Nephron (organoid): ENCODE measurements around the gene CAPRIN1.
A peak's percentile ranks its signal among the peaks of the same experiment; 100 is the strongest.
"Not testable (repeated sequence)": the region's sequence is repeated elsewhere in the genome, so short reads cannot be mapped to it uniquely, and the experiment has no call there.

Experiments used
- H3K27ac Mint-ChIP-seq, 3 experiments: 2 replicates each; pipeline ENCODE4 v1.8.0; 2020; ENCODE audit warnings: mixed read lengths in 3 of 3, mild to moderate bottlenecking in 2 of 3, moderate library complexity in 1 of 3
- H3K27me3 Mint-ChIP-seq: 2 replicates; pipeline ENCODE4 v1.8.0; 2021; ENCODE audit warnings: low read depth, mild to moderate bottlenecking, moderate library complexity, mixed read lengths
- H3K36me3 Mint-ChIP-seq: 2 replicates; pipeline ENCODE4 v1.8.0; 2020; ENCODE audit warnings: low read depth, mixed read lengths
- H3K4me1 Mint-ChIP-seq: 2 replicates; pipeline ENCODE4 v1.8.0; 2020; ENCODE audit warnings: mixed read lengths
- H3K4me3 Mint-ChIP-seq, 3 experiments: 2 replicates each; pipeline ENCODE4 v1.8.0; 2020; ENCODE audit warnings: mild to moderate bottlenecking in 3 of 3, mixed read lengths in 3 of 3, moderate library complexity in 2 of 3
- H3K9me3 Mint-ChIP-seq: 2 replicates; pipeline ENCODE4 v1.8.0; 2020; ENCODE audit warnings: mixed read lengths
- TF ChIP-seq, protein P1 (sequence below), 3 experiments: fragments of 200-600 bp; sonication (generic); IDR thresholded peaks; one replicate each; pipeline ENCODE4 v1.5.0; 2021; ENCODE audit warnings: antibody characterized with exemption in 3 of 3; ENCODE audit not compliant: unreplicated experiment in 3 of 3

CAPRIN1 gene

GRCh38 chr11:34086554-34087283 lies 35.2 kb downstream of the CAPRIN1 start:
- TF ChIP-seq, protein P1, sequence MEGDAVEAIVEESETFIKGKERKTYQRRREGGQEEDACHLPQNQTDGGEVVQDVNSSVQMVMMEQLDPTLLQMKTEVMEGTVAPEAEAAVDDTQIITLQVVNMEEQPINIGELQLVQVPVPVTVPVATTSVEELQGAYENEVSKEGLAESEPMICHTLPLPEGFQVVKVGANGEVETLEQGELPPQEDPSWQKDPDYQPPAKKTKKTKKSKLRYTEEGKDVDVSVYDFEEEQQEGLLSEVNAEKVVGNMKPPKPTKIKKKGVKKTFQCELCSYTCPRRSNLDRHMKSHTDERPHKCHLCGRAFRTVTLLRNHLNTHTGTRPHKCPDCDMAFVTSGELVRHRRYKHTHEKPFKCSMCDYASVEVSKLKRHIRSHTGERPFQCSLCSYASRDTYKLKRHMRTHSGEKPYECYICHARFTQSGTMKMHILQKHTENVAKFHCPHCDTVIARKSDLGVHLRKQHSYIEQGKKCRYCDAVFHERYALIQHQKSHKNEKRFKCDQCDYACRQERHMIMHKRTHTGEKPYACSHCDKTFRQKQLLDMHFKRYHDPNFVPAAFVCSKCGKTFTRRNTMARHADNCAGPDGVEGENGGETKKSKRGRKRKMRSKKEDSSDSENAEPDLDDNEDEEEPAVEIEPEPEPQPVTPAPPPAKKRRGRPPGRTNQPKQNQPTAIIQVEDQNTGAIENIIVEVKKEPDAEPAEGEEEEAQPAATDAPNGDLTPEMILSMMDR (IDR thresholded peaks at IDR 0.05; ENCODE audit: unreplicated experiment in 3 of 3): no peak
- Mint-ChIP-seq H3K9me3 (no peaks in the 10 kb centered on the region), H3K27ac (no peak overlapping the region), H3K36me3 (peaks cover 80% of the 10 kb centered on the region), H3K4me3 (no peak overlapping the region), H3K4me1 (no peaks in the 10 kb centered on the region), H3K27me3 (no peaks in the 10 kb centered on the region)

DNA sequence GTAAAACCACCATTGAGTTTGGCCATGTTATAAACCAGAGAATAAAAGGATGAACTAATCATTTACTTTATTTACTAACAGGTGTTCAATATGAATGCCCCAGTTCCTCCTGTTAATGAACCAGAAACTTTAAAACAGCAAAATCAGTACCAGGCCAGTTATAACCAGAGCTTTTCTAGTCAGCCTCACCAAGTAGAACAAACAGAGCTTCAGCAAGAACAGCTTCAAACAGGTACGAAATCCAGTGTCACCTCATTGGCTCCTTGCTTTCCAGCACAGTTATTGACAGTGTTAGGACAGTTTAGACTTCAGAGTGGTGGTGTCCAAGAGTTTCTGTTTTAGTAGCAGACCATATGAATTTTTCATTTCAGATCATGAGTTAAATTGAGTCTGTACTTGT lies 40.3 kb downstream of the CAPRIN1 start:
- no peaks in the 10 kb centered on the region for H3K4me1 Mint-ChIP-seq
- peak overlapping the region in 1 of 3 experiments; percentile 62 for H3K27ac Mint-ChIP-seq
- no peaks in the 10 kb centered on the region for H3K9me3 Mint-ChIP-seq
- H3K36me3 Mint-ChIP-seq: peaks cover 83% of the 10 kb centered on the region
- no peak overlapping the region for H3K4me3 Mint-ChIP-seq
- no peaks in the 10 kb centered on the region for H3K27me3 Mint-ChIP-seq
- TF ChIP-seq, protein P1 (IDR thresholded peaks at IDR 0.05; ENCODE audit: unreplicated experiment in 3 of 3): no peak

GRCh38 chr11:34094900-34095299 lies 43.4 kb downstream of the CAPRIN1 start:
- not testable (repeated sequence) for H3K4me3 Mint-ChIP-seq, H3K27me3 Mint-ChIP-seq, H3K9me3 Mint-ChIP-seq

GRCh38 chr11:34098813-34099212 lies 47.3 kb downstream of the CAPRIN1 start:
- Mint-ChIP-seq H3K27me3 (no peaks in the 10 kb centered on the region), H3K4me1 (peaks cover 6% of the 10 kb centered on the region), H3K27ac (no peak overlapping the region), H3K36me3 (peaks cover 69% of the 10 kb centered on the region), H3K4me3 (no peak overlapping the region), H3K9me3 (no peaks in the 10 kb centered on the region)
- TF ChIP-seq, protein P1 (IDR thresholded peaks at IDR 0.05; ENCODE audit: unreplicated experiment in 3 of 3): no peak

More at GRCh38 chr11:34094900-34095299, 43.4 kb downstream of the CAPRIN1 start:
- peaks cover 88% of the 10 kb centered on the region for H3K36me3 Mint-ChIP-seq
- not testable (repeated sequence) for H3K27ac Mint-ChIP-seq, H3K4me1 Mint-ChIP-seq

DNA sequence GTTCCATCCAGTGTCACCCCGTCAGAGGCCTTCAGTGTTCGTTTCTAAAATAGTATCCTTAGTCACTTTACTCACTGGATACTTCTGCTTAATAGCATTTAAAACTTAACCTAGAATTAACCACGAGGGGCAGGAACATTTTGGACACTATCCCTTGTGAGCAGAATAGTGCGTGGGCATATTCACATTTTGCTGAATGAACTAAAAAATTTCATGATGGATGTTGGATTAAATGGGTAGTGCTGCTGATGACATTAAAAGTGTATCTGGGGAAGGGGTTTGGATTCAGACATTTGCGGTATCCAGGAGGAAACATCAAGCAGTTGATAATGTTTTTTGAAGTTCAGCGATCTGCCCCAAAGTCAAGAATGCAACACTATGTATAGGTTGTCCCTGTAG lies 53.1 kb downstream of the CAPRIN1 start:
- H3K4me1 Mint-ChIP-seq: peaks cover 39% of the 10 kb centered on the region
- H3K9me3 Mint-ChIP-seq: no peaks in the 10 kb centered on the region
- peak overlapping the region; percentile 99 for H3K27ac Mint-ChIP-seq
- peaks cover 25% of the 10 kb centered on the region for H3K36me3 Mint-ChIP-seq
- TF ChIP-seq, protein P1 (IDR thresholded peaks at IDR 0.05; ENCODE audit: unreplicated experiment in 3 of 3): no peak
- peak overlapping the region; percentile 97 to 99 (median 97) for H3K4me3 Mint-ChIP-seq
- H3K27me3 Mint-ChIP-seq: no peaks in the 10 kb centered on the region

GRCh38 chr11:34105079-34105956 lies 53.8 kb downstream of the CAPRIN1 start, which contains the start of gene NAT10:
TSS of gene NAT10 (plus strand) at chr11:34105629. CDS start at chr11:34108226, 2,597 bp downstream.
- peak within 1 kb of the TSS; percentile 99 for H3K27ac Mint-ChIP-seq
- H3K36me3 Mint-ChIP-seq: peaks cover 22% of the 10 kb centered on the region
- TF ChIP-seq, protein P1 (IDR thresholded peaks at IDR 0.05; ENCODE audit: unreplicated experiment in 3 of 3): peak in 1 of 3 experiments; percentile 12
- no peaks in the 10 kb centered on the region for H3K27me3 Mint-ChIP-seq
- no peaks in the 10 kb centered on the region for H3K9me3 Mint-ChIP-seq
- peak within 1 kb of the TSS; percentile 97 to 99 (median 97) for H3K4me3 Mint-ChIP-seq
- peaks cover 39% of the 10 kb centered on the region for H3K4me1 Mint-ChIP-seq
